HG03378 (cell line): Measurements from ENCODE around the gene GLB1L2.

Source experiments
- ATAC-seq: cut with Tn5 transposase; IDR thresholded peaks from one replicate; pipeline ENCODE4 v1.9.1; 2021; ENCODE audit warnings: mild to moderate bottlenecking, moderate library complexity; ENCODE audit not compliant: unreplicated experiment

Gene GLB1L2

DNA sequence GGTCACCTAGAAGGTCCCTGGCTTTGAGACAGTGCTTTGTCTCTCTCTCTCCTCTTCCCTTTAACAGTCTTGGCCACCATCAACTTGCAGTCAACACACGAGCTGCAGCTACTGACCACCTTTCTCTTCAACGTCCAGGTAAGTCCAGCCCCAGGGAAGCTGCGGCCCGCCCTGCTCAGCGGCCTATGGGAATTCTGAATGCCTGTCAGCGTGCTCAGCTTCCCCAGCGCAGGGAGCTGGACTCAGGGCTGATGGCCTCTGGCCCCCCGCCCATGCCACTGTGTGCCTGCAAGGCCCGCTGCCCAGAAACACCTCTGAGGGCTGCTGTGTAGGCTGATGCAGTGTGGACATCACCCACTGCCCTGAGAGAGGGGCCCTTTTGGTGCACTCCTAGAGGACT is 32.5 kb downstream of the GLB1L2 start:
- no peak for ATAC-seq

- no peak for ATAC-seq
These were observed 33.5 kb downstream of the GLB1L2 start for GRCh38 chr11:134365011-134365925.

DNA sequence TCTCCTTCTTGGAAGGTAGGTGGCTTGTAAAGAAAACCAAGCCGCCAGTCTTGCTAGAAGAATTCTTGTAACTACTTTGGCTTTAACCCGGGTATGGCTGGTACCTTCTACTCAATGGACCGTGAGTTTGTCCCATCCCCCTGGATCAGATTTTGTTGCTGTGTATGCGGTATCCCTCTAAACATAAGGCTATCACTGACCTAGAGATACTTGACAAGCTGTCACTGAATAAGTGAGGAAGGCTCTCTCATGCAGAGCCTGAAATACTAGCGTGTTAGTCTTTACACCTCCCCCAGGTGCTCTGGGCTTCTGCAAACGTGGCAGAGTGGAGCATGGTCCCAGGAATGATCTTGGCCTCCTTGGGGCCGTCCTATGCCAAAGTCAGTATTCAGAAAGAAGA is 34.5 kb downstream of the GLB1L2 start:
- no peak for ATAC-seq

DNA sequence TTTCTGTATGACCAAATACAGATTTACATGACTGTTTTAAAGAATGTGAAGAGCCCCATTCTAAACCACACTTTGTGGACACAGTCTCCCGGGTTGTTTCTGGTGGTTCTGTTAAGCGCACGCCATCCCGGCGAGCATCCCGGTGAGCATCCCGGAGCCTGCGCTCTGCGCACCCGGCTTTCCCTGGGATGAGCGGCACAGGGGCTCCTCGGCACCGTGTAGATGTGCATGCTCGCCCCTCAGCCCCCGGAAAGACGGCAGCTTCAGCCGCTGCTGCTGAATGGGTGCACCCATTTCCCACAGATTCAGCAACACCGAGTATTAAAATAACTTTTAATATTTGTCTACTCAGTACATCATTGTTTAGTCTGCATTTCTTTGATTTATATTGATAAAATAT is 36.0 kb downstream of the GLB1L2 start:
- no peak for ATAC-seq

DNA sequence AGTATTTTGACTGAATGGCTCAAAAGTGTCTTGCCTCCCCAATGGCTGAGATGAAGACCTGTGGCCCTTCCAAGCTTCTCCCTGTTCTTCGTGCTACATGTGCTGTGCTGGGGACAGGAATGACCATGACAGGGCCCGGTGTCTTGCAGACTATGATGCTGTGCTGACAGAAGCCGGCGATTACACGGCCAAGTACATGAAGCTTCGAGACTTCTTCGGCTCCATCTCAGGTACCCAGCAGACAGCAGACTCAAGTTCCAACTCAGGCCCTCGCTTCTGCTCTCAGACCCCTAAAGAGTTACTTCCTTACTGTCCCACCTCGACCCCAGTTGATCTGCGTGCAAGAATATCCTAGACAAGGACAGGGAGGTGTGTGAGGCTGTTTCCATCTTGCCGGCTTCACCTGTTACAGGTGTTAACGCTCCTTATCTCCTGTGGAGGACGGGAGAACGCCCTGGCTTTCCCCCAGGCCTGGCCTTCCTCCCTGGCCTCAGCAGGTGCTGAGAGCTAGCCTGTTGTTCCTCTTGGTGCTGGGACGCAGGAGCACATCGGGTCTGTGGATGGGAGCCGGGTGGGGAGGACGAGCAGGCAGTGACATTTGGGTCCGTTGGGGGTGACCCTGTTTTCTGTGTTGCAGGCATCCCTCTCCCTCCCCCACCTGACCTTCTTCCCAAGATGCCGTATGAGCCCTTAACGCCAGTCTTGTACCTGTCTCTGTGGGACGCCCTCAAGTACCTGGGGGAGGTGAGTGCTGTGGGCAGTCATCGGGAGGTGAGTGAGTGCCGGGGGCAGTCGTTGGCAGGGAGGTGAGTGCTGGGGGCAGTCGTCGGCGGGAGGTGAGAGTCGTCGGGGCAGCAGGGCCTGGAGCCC is 38.1 kb downstream of the GLB1L2 start:
- no peak for ATAC-seq

GRCh38 chr11:134370526-134371435 is 39.0 kb downstream of the GLB1L2 start:
- no peak for ATAC-seq

DNA sequence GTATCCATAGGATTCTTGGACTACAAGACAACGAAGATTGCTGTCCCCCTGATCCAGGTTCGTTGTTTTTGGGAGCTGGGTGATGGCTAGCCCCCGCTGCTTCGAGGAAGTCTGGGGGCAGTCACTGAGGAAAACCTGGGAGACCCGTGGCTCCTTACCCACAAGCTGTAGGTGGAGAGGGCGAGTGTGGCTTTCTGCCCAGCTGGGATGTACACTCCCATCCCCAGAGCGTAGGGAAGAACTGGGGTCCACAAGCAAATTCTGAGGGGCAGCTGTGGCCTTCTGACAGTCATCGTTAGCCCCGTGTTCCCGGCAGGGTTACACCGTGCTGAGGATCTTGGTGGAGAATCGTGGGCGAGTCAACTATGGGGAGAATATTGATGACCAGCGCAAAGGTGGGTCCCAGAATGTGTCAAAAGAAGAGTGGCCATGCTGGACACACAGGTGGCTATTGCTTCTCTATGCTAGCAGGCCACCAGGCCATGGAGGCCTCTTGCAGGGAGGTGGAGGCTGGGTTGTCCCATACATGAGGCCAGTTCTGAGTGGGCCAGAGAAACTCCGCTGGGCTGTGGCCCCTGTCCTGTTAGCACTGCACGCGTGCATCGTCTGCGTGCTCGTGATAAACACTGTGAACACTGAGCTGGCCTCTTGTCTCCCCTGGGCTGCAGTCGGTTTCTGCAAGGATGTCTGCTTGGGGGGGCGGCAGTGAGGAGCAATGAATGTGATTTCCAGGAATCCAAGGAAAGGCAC is 39.8 kb downstream of the GLB1L2 start:
- ATAC-seq, result no peak

DNA sequence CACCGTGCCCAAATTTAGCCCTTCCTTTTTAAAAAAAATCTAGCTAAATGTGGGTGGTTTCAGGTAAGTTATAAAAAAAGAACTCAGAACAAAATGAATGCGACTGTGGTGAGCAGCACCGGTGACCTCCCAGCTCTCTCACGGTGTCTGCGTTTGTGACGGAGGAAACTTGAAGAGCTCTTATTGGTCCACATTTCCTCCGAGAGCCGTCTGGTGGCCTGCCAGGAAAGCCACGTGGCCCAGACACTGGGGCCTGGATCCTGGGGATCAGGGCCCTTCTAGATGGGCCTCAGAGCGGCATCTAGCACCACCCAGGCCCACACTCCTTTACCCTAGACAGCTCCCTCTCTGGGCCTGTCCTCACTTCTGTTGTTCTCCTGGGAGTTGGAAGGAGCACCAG is 40.7 kb downstream of the GLB1L2 start:
- no peak for ATAC-seq

DNA sequence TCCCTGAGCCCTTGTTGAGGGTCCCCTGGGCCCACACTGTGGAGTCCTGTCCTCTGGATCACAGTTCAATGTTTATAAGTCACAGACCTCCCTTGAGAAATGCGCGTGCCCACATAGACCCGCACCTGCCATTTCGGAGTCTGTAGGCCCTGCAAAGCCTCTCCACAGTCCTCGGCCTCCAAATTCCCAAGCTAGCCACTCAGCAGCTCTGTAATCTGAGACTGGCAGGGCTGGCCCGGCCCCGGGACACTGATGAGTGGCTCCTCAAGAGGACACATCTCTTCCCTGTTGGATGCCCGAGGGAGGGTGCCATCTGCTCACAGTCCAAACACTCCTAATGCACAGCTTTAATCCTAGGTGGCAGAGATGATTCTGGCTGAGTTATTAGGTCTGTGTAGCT is 41.2 kb downstream of the GLB1L2 start:
- no peak for ATAC-seq

DNA sequence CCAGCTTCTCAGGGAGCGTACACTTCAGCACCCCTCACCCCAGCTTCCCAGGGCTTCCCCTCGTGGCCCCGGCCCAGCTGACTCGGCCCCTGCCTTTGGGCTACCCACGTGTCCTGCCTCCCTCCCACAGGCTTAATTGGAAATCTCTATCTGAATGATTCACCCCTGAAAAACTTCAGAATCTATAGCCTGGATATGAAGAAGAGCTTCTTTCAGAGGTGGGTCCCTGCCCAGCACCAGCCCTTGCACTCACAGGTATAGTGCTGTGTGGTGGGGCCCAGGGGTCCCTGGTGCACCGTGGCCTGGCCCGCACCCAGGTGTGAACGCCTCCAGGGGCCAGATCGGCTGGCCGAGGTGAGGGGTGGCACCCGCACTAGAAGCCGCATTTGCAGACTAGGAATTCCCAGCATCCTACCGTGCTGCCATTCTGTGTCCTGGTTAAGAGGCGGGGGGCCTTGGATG is 41.8 kb downstream of the GLB1L2 start:
- ATAC-seq, result no peak

GRCh38 chr11:134374171-134374570 is 42.4 kb downstream of the GLB1L2 start:
- ATAC-seq, result no peak

- no peak for ATAC-seq
These were observed 43.2 kb downstream of the GLB1L2 start for GRCh38 chr11:134374891-134375550.

GRCh38 chr11:134376150-134376921 is 44.5 kb downstream of the GLB1L2 start:
- no peak for ATAC-seq

- no peak for ATAC-seq
These were observed 46.1 kb downstream of the GLB1L2 start for GRCh38 chr11:134377876-134378275.

DNA sequence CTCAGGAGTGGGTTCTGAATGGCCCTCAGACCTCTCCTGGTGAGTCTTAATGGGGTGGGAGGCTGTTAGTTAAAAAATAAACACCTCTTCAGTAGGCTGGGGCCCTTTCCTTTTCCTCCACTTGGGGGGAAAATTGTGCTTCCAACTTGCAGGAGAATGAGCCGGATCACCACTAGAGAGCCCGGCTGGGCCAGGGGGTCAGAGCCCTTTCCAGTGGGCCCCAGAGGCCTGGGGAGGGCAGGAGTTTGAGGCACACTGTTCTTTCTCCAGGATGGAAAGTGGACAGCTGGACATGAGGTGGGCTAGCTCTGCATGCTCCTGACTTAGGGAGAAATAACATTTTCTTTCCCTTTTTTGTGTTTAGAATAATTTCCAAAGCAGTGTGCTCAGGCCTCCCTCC is 47.5 kb downstream of the GLB1L2 start:
- no peak for ATAC-seq

DNA sequence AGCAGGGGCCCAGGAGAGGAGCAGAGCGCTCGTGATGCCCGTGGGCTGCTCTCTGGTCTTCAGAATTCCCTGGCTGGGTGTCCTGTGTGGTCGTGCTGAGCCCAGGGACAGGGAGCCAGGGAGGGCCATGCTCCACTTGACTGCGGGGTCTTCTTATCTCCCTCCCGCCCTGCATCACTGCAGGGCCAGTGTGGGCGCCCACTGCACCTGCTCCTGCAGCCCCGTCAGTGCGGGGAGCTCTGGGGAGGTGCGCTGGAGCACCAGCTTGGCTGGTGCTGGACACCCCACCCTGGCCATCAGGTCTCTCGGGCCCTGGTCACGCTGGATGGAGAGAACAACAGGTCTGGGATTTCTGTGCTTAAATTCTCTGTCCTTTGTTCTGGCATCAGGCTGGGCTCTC is 48.4 kb downstream of the GLB1L2 start:
- no peak for ATAC-seq

DNA sequence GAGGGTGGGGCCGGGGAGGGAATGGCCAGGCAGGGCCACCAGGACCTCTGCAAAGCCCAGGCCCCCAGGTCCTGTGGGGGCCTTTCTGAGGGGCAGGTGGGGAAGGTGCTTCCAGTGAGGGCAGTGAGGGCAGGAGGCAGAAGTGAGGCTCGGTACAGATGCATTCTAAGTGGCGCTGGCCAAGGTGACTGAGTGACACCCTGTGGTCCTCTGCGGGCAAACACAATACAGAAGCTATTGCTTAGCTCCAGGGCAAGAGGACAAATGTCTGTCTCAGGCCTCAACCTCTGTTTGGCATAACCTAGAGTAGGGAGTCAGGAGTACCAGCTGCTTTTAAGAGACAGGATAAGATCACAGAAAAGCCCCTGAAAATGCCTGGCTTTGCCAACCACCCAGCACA is 49.0 kb downstream of the GLB1L2 start:
- ATAC-seq, result no peak

DNA sequence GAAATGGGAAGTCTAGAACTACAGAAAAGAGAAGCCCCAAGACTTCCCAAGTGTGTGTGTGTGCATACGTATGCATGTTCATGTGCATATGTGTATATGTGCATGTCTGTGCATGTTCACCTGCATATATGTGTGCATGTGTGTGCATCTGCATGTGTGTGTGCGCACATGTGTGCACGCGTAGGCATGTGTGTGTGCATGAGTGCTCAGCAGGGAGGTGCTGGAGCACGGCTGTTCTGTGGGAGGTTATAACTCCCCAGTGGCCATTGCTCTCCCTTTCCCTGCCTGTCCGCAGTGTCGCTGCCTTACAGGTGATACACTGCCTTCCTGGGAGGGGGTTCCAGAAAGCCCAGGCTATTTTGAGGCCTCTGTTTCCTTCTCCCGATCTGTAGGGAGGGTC is 50.5 kb downstream of the GLB1L2 start:
- no peak for ATAC-seq

- no peak for ATAC-seq
These were observed 51.0 kb downstream of the GLB1L2 start for GRCh38 chr11:134382830-134383229.
